A673 (cell line): ENCODE data around the gene HDGFL2. TPM values are rescaled to one million over a fixed set of nuclear protein-coding genes. Genes with fewer than 3 reads are reported as not detected.
A peak's percentile ranks its signal among the peaks of the same experiment; 100 is the strongest.
"Not testable (repeated sequence)": the region's sequence is repeated elsewhere in the genome, so short reads cannot be mapped to it uniquely, and the experiment has no call there.

ENCODE experiments used
- BruUV-seq: library from RNA; stranded (reverse); fragments of 400-500 nt; replicated peaks from 2 replicates; lab custom pipeline; 2021; lab: Mats Ljungman, UMichigan
- CTCF ChIA-PET: fragments of 300-600 bp; sonication (Branson Sonifier 250); formaldehyde crosslinking; loops from one replicate; lab custom pipeline; 2022; ENCODE audit warnings: antibody characterized with exemption; lab: Charles Lee
- POLR2A ChIA-PET: fragments of 300-600 bp; sonication (Branson Sonifier 250); formaldehyde crosslinking; loops from one replicate; lab custom pipeline; 2022; ENCODE audit warnings: antibody characterized with exemption; ENCODE audit not compliant: low non-redundant PET; lab: Charles Lee
- DNase-seq: peaks from one replicate; pipeline ENCODE4 v3.0.0-alpha.2; 2015; ENCODE audit warnings: low spot score
- H3K27ac ChIP-seq: fragments of 200-600 bp; sonication (generic); 2 replicates; pipeline ENCODE4 v1.5.1; 2016; ENCODE audit warnings: mixed run types, low read depth, mild to moderate bottlenecking, mixed read lengths, antibody characterized with exemption, low read length; ENCODE audit not compliant: poor library complexity, severe bottlenecking
- H3K27me3 ChIP-seq: fragments of 200-600 bp; sonication (generic); replicated peaks from 2 replicates; pipeline ENCODE4 v1.6.1; 2017; ENCODE audit warnings: mixed run types, low read depth, mild to moderate bottlenecking, mixed read lengths, antibody characterized with exemption, low read length; ENCODE audit not compliant: insufficient read depth, poor library complexity
- H3K36me3 ChIP-seq: fragments of 200-600 bp; sonication (generic); 2 replicates; pipeline ENCODE4 v1.6.1; 2016; ENCODE audit warnings: mixed run types, mild to moderate bottlenecking, mixed read lengths, antibody characterized with exemption, low read length; ENCODE audit not compliant: insufficient read depth, poor library complexity, severe bottlenecking
- H3K4me1 ChIP-seq: fragments of 200-600 bp; sonication (generic); 2 replicates; pipeline ENCODE4 v1.6.1; 2017; ENCODE audit warnings: mixed run types, mild to moderate bottlenecking, mixed read lengths, antibody characterized with exemption, low read length; ENCODE audit not compliant: insufficient read depth, poor library complexity, severe bottlenecking
- H3K4me3 ChIP-seq: fragments of 200-600 bp; sonication (generic); 2 replicates; pipeline ENCODE4 v1.5.1; 2016; ENCODE audit warnings: low read depth, mixed run types, mild to moderate bottlenecking, mixed read lengths, low read length; ENCODE audit not compliant: poor library complexity, severe bottlenecking
- H3K9me3 ChIP-seq: fragments of 200-600 bp; sonication (generic); 2 replicates; pipeline ENCODE4 v1.6.1; 2016; ENCODE audit warnings: mixed run types, low read depth, mild to moderate bottlenecking, mixed read lengths, antibody characterized with exemption, low read length; ENCODE audit not compliant: poor library complexity, severe bottlenecking
- EZH2 ChIP-seq: fragments of 200-600 bp; sonication (generic); IDR thresholded peaks from 2 replicates; pipeline ENCODE4 v1.6.1; 2017; ENCODE audit warnings: borderline replicate concordance, low read depth, mild to moderate bottlenecking, mixed read lengths, antibody characterized with exemption, low read length; ENCODE audit not compliant: poor library complexity, severe bottlenecking
- intact Hi-C: fragments of 100-400 bp; cut with micrococcal nuclease; formaldehyde crosslinking; loops from one replicate; pipeline ENCODE4 v1.10.0; 2022; ENCODE audit not compliant: unreplicated experiment
- total RNA-seq: library from RNA; stranded (reverse); gene quantifications from 2 replicates; pipeline ENCODE4 v1.2.3, GENCODE V29; 2021
- TF ChIP-seq, protein P1 (sequence below): fragments of 300-800, 200-600 bp; sonication (generic); conservative IDR thresholded peaks from 2 replicates; pipeline ENCODE4 v1.5.1; 2017; ENCODE audit warnings: low read depth, mild to moderate bottlenecking, antibody characterized with exemption, low read length, moderate library complexity, mixed read lengths

HDGFL2 gene
- total RNA-seq, 1 experiment from 2014 or later = 89.6 TPM

- H3K4me3 ChIP-seq = no peak overlapping the region
- no peaks in the 10 kb centered on the region for H3K36me3 ChIP-seq
- ChIA-PET CTCF (interaction anchor here (1.0 to 1.8 kb wide), 2 partner anchors 12 to 113 kb away, joined by 3 to 4 read pairs; partner anchors contain the start of gene PLIN5), POLR2A (no interaction called here)
- DNase-seq = no peak
- BruUV-seq = no TSS peak
- no peaks in the 10 kb centered on the region for H3K27me3 ChIP-seq
- TF ChIP-seq, protein P1, sequence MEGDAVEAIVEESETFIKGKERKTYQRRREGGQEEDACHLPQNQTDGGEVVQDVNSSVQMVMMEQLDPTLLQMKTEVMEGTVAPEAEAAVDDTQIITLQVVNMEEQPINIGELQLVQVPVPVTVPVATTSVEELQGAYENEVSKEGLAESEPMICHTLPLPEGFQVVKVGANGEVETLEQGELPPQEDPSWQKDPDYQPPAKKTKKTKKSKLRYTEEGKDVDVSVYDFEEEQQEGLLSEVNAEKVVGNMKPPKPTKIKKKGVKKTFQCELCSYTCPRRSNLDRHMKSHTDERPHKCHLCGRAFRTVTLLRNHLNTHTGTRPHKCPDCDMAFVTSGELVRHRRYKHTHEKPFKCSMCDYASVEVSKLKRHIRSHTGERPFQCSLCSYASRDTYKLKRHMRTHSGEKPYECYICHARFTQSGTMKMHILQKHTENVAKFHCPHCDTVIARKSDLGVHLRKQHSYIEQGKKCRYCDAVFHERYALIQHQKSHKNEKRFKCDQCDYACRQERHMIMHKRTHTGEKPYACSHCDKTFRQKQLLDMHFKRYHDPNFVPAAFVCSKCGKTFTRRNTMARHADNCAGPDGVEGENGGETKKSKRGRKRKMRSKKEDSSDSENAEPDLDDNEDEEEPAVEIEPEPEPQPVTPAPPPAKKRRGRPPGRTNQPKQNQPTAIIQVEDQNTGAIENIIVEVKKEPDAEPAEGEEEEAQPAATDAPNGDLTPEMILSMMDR = peak; percentile 66
- TF ChIP-seq EZH2 = no peak
- no peak overlapping the region for H3K27ac ChIP-seq
- H3K4me1 ChIP-seq = no peaks in the 10 kb centered on the region
- intact Hi-C loops = no loop called here
- no peaks in the 10 kb centered on the region for H3K9me3 ChIP-seq
Observed at GRCh38 chr19:4523306-4524110, 51.4 kb downstream of the HDGFL2 start.

GRCh38 chr19:4524808-4525562 is 52.9 kb downstream of the HDGFL2 start:
- intact Hi-C loops = loop anchor here (5.0 kb wide), 1 partner anchor 258 kb away; no protein-coding TSS in a partner anchor
- no peaks in the 10 kb centered on the region for H3K27me3 ChIP-seq
- H3K36me3 ChIP-seq = no peaks in the 10 kb centered on the region
- H3K4me1 ChIP-seq = no peaks in the 10 kb centered on the region
- DNase-seq = peak; percentile 63
- ChIA-PET CTCF (interaction anchor here (0.6 to 1.1 kb wide), 5 partner anchors 10 to 458 kb away, joined by 3 to 7 read pairs (median 4); partner anchors contain the start of gene PLIN5), POLR2A (no interaction called here)
- no peaks in the 10 kb centered on the region for H3K9me3 ChIP-seq
- no peak overlapping the region for H3K27ac ChIP-seq
- H3K4me3 ChIP-seq = no peak overlapping the region
- TF ChIP-seq EZH2 = no peak
- TF ChIP-seq, protein P1 = peak; percentile 76
- no TSS peak for BruUV-seq

DNA sequence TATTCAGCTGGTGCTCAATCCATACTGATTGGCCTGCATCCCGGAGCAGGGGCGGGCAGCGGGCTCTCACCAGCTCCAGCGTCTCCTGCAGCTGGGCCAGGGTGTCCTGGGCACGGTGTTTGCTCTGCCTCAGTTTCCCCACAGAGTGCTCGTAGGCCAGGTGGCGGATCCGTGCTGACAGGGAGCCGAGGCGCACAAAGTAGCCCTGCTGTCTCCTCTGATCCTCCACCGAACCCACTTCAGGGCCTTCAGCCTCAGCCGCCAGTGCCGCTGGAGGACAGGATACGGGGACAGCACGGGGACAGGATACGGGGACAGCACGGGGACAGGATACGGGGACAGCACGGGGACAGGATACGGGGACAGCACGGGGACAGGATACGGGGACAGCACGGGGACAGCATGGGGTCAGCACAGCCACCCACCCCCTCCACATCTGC is 53.5 kb downstream of the HDGFL2 start:
- BruUV-seq = no TSS peak
- no peaks in the 10 kb centered on the region for H3K9me3 ChIP-seq
- TF ChIP-seq EZH2 = no peak
- TF ChIP-seq, protein P1 = no peak
- intact Hi-C loops = loop anchor here (5.0 kb wide), 1 partner anchor 258 kb away; no protein-coding TSS in a partner anchor
- H3K27me3 ChIP-seq = no peaks in the 10 kb centered on the region
- no peak for DNase-seq
- POLR2A ChIA-PET = no interaction called here
- CTCF ChIA-PET = interaction anchor here (0.6 to 1.1 kb wide), 5 partner anchors 9 to 457 kb away, joined by 3 to 7 read pairs (median 4); partner anchors contain the start of gene PLIN5
- no peak overlapping the region for H3K4me3 ChIP-seq
- no peak overlapping the region for H3K27ac ChIP-seq
- H3K36me3 ChIP-seq = no peaks in the 10 kb centered on the region
- H3K4me1 ChIP-seq = no peaks in the 10 kb centered on the region

DNA sequence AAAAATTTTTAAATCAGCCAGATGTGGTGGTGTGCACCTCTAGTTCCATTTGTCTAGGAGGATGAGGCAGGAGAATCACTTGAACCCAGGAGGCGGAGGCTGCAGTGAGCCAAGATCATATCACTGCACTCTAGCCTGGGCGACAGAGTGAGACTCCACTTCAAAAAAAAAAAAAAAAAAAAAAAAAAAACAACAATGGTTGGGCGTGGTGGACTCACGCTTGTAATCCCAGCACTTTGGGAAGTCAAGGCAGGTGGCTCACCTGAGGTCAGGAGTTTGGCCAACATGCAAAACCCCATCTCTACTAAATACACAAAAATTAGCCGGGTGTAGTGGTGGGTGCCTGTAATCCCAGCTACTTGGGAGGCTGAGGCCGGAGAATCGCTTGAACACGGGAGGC is 55.3 kb downstream of the HDGFL2 start:
- POLR2A ChIA-PET, H3K27ac ChIP-seq, H3K4me3 ChIP-seq, H3K27me3 ChIP-seq, H3K36me3 ChIP-seq, CTCF ChIA-PET, H3K4me1 ChIP-seq, BruUV-seq, DNase-seq, H3K9me3 ChIP-seq: not testable (repeated sequence)
- intact Hi-C loops = loop anchor here (5.0 kb wide), 1 partner anchor 260 kb away; no protein-coding TSS in a partner anchor
